GM12878 (cell line): Measurements from ENCODE around the gene PLXNC1. TPM values are rescaled to one million over a fixed set of nuclear protein-coding genes. Genes with fewer than 3 reads are reported as not detected.

ENCODE experiments used
- ATAC-seq: fragments of 200-7000 bp; cut with Tn5 transposase; 3 replicates; pipeline ENCODE4 v1.9.1; 2020; ENCODE audit warnings: mild to moderate bottlenecking, moderate library complexity
- BruUV-seq: library from RNA; stranded (reverse); fragments of 400-500 nt; replicated peaks from 2 replicates; lab custom pipeline; 2021; lab: Mats Ljungman, UMichigan
- CTCF ChIA-PET: fragments of 300-600 bp; sonication (Branson Sonifier 250); formaldehyde crosslinking; extraction: SDS; loops from one replicate; lab custom pipeline; 2021; ENCODE audit warnings: inconsistent platforms; lab: Yijun Ruan, JAX
- POLR2A ChIA-PET: fragments of 350-600 bp; formaldehyde crosslinking; extraction: SDS; loops from one replicate; lab custom pipeline; 2021; ENCODE audit warnings: inconsistent platforms; lab: Charles Lee
- RAD21 ChIA-PET: fragments of 300-600 bp; sonication (Branson Sonifier 250); formaldehyde crosslinking; loops from one replicate; lab custom pipeline; 2023; ENCODE audit warnings: antibody characterized with exemption; ENCODE audit not compliant: unreplicated experiment; lab: Charles Lee
- SMC1A ChIA-PET: fragments of 300-600 bp; sonication (Branson Sonifier 250); formaldehyde crosslinking; loops from one replicate; lab custom pipeline; 2023; ENCODE audit not compliant: unreplicated experiment, uncharacterized antibody; lab: Charles Lee
- DNase-seq: peaks from one replicate; pipeline ENCODE4 v3.0.0-alpha.2; 2011; ENCODE audit warnings: low read depth, low spot score
- FAIRE-seq: peaks from 3 replicates; lab custom pipeline; 2011; peaks lifted over from hg19 to GRCh38; lab: Jason Lieb, UNC
- H2AFZ ChIP-seq: 2 replicates; pipeline ENCODE4 v1.6.0; 2011; ENCODE audit warnings: low read depth, low read length, control low read depth; ENCODE audit not compliant: control insufficient read depth
- H3K27ac ChIP-seq: 2 replicates; pipeline ENCODE4 v1.5.1; 2011; ENCODE audit warnings: control low read depth; ENCODE audit not compliant: control insufficient read depth, insufficient read depth
- H3K27me3 ChIP-seq, 2 experiments: replicated peaks in 1 of 2; 2 replicates each; pipeline versions ENCODE4 v1.6.0 to v1.6.1; 2011; ENCODE audit warnings: low read length in 1 of 2; ENCODE audit not compliant: control insufficient read depth in 2 of 2, insufficient read depth in 2 of 2
- H3K36me3 ChIP-seq, 2 experiments: 2 replicates each; pipeline ENCODE4 v1.5.1; 2011; ENCODE audit warnings: low read length in 1 of 2; ENCODE audit not compliant: control insufficient read depth in 2 of 2, insufficient read depth in 2 of 2
- H3K4me1 ChIP-seq: 2 replicates; pipeline ENCODE4 v1.6.1; 2011; ENCODE audit warnings: mild to moderate bottlenecking, low read length, moderate library complexity, mixed read lengths; ENCODE audit not compliant: control insufficient read depth, insufficient read depth
- H3K4me2 ChIP-seq: 2 replicates; pipeline ENCODE4 v1.6.0; 2011; ENCODE audit warnings: control low read depth; ENCODE audit not compliant: control insufficient read depth, insufficient read depth
- H3K4me3 ChIP-seq: fragments of 200-600 bp; sonication (generic); 2 replicates; pipeline ENCODE4 v1.5.1; 2016
- H3K79me2 ChIP-seq: 2 replicates; pipeline ENCODE4 v1.6.0; 2011; ENCODE audit warnings: low read length; ENCODE audit not compliant: control insufficient read depth, insufficient read depth
- H3K9ac ChIP-seq: 2 replicates; pipeline ENCODE4 v1.8.0; 2011; ENCODE audit warnings: low read length, control low read depth, mixed read lengths; ENCODE audit not compliant: control insufficient read depth, insufficient read depth
- H3K9me3 ChIP-seq: replicated peaks from 3 replicates; pipeline ENCODE4 v1.5.1; 2011; ENCODE audit warnings: mild to moderate bottlenecking, low read length; ENCODE audit not compliant: control insufficient read depth, insufficient read depth
- H4K20me1 ChIP-seq: 2 replicates; pipeline ENCODE4 v1.6.0; 2011; ENCODE audit not compliant: control insufficient read depth, insufficient read depth
- BCL11A ChIP-seq: IDR thresholded peaks from 2 replicates; pipeline ENCODE4 v1.6.1; 2011; ENCODE audit warnings: low read depth, low read length
- BRCA1 ChIP-seq: IDR thresholded peaks from 2 replicates; pipeline ENCODE4 v1.6.1; 2011; ENCODE audit warnings: low read depth, low read length, improper control_type of control experiment
- CBFB ChIP-seq: IDR thresholded peaks from 2 replicates; pipeline ENCODE4 v1.6.1; 2016; ENCODE audit warnings: antibody characterized with exemption, low read depth
- EP300 ChIP-seq, 2 experiments: fragments of 150-350 bp in 1 of 2; IDR thresholded peaks; 2 replicates each; pipeline ENCODE4 v1.6.1; 2011 to 2012; ENCODE audit warnings: low read depth in 2 of 2, low read length in 2 of 2, borderline replicate concordance in 1 of 2, improper control_type of control experiment in 1 of 2, inconsistent platforms in 1 of 2; ENCODE audit not compliant: control insufficient read depth in 1 of 2
- HCFC1 ChIP-seq: fragments of 150-350 bp; IDR thresholded peaks from 2 replicates; pipeline ENCODE4 v1.6.1; 2014; ENCODE audit warnings: low read length
- JUNB ChIP-seq: IDR thresholded peaks from 2 replicates; pipeline ENCODE4 v1.6.1; 2016; ENCODE audit warnings: antibody characterized with exemption, mild to moderate bottlenecking
- PML ChIP-seq: IDR thresholded peaks from 2 replicates; pipeline ENCODE4 v1.6.1; 2012; ENCODE audit warnings: low read length, inconsistent platforms
- POLR2A ChIP-seq: IDR thresholded peaks from 2 replicates; pipeline ENCODE4 v1.6.1; 2011; ENCODE audit warnings: low read depth, mild to moderate bottlenecking, low read length
- SIX5 ChIP-seq: IDR thresholded peaks from 2 replicates; pipeline ENCODE4 v1.6.1; 2011; ENCODE audit warnings: mild to moderate bottlenecking, low read depth, low read length, moderate library complexity; ENCODE audit not compliant: severe bottlenecking
- SREBF1 ChIP-seq: IDR thresholded peaks from 2 replicates; pipeline ENCODE4 v1.6.1; 2012; ENCODE audit warnings: mild to moderate bottlenecking, low read length
- TCF7 ChIP-seq: IDR thresholded peaks from 2 replicates; pipeline ENCODE4 v1.6.1; 2014; ENCODE audit warnings: antibody characterized with exemption, borderline replicate concordance
- ZBTB11 ChIP-seq: fragments of 450-650 bp; formaldehyde crosslinking; IDR thresholded peaks from 2 replicates; pipeline ENCODE4 v1.5.0; 2022; ENCODE audit warnings: mild to moderate bottlenecking, missing genetic modification characterization
- WGBS: methylation state at CpG from one replicate; pipeline ENCODE4 v1.1.6; 2016; ENCODE audit warnings: low lambda C conversion rate; ENCODE audit not compliant: insufficient replicate concordance, insufficient coverage; ENCODE audit errors: missing lambda C conversion rate; 5-methylcytosine and 5-hydroxymethylcytosine counted together
- in situ Hi-C: fragments of 300-500 bp; cut with MboI; formaldehyde crosslinking; loops from 9 replicates; pipeline ENCODE4 v1.14.3; 2018; ENCODE audit warnings: mixed read lengths
- intact Hi-C: fragments of 100-400 bp; cut with micrococcal nuclease; formaldehyde crosslinking; loops from one replicate; pipeline ENCODE4 v1.14.2; 2022; ENCODE audit not compliant: unreplicated experiment
- polyA plus RNA-seq, 11 experiments: library from polyadenylated mRNA; depleted of rRNA in 4 of 11; unstranded in 6 of 11; stranded (reverse) in 5 of 11; fragments of >200 nt; fragmentation: Nextera tagmentation in 4 of 11; fragmentation: Illumina TruSeq in 1 of 11; extraction: Ambion mirVana in 4 of 11; extraction: Trizol in 1 of 11; gene quantifications; 1 replicate in 1 of 11; 2 replicates in 10 of 11; pipeline versions ENCODE4 v1.2.1 to v1.2.3, GENCODE V29; 2011 to 2016; ENCODE audit warnings: inconsistent platforms in 2 of 11, missing spikeins in 2 of 11, low read depth in 1 of 11
- total RNA-seq, 4 experiments: library from RNA; depleted of rRNA in 3 of 4; stranded (reverse); fragments of >200 nt in 3 of 4; fragmentation: Illumina TruSeq in 1 of 4; extraction: Trizol in 1 of 4; gene quantifications; 2 replicates each; pipeline versions ENCODE4 v1.2.1 to v1.2.3, GENCODE V29; 2013 to 2021
- TF ChIP-seq, protein P1 (sequence below): fragments of 450-650 bp; IDR thresholded peaks from 2 replicates; pipeline ENCODE4 v1.6.1; 2016; ENCODE audit warnings: mild to moderate bottlenecking, moderate library complexity, borderline replicate concordance
- TF ChIP-seq, protein P2 (sequence below): IDR thresholded peaks from 2 replicates; pipeline ENCODE4 v1.6.1; 2011; ENCODE audit warnings: low read depth, mild to moderate bottlenecking, low read length, moderate library complexity, borderline replicate concordance; ENCODE audit errors: extremely low read depth

The PLXNC1 gene
- total and polyA plus RNA-seq, 10 of the 15 experiments (the other 5 are each of a cell fraction or from before 2014, with no cell fraction given), result 5.2 to 41.2 (median 24.6) TPM

DNA sequence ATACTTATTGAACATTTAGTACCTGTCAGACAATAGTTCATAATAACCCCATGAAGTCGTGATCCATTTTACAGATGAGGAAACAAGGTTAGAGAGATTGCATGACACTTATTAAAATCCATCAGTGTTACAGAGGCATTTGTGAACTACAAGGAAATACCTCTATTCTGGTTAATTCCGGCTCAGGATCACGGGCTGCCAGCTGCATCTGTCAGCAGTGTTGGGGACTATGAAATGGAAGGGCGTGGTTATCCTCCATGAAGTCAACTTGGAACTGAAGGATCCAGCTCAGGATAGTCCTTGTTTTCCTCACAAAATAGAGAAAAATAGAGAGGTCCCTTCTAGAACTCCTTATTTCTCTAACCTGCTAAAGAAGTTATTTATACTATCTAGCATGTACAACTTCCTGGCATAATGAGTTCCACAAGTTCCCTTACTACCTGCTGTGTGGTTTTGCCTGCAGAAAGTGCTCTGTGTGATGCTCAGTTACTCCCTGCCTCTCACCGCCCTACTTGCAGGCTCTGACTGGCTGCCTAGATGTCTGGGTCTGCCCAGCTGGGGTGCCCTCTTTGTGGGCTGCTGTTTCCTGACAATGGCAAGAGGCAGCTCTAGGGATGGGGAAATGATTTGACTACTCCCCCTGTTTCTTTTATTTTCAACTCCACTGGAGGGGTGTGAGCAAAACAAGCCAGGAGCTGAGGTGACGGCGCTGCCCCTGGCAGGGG, 36.8 kb downstream of the PLXNC1 start (continued):
- no peak for TF ChIP-seq ZBTB11
- no peak for TF ChIP-seq TCF7
- no peak for TF ChIP-seq EP300 (IDR thresholded peaks at IDR 0.05; ENCODE audit: borderline replicate concordance in 1 of 2, control insufficient read depth in 1 of 2, low read depth in 2 of 2, low read length in 2 of 2)
- no peak for TF ChIP-seq SREBF1
- no peak for TF ChIP-seq BCL11A
- TF ChIP-seq, all 136 proteins: peak for 0

DNA sequence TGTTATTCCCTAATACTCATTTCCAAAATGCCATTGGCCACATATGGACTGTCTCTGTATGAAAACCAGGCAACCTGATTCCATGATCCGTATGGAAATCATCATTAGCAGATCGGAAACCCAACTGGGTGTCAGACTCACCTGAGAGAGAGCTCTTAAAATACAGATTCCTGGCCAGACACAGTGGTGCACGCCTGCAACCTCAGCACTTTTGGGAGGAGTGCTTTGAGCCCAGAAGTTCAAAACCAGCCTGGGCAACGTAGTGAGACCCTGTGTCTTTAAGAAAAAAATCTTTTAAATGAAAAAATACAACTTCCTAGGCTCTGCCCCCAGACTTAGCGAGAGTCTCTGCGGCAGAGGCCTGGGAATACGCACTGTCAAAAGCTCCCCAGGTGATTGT, 37.4 kb downstream of the PLXNC1 start:
- peaks cover 1 to 26% of the 10 kb centered on the region in 2 experiments; a peak in 3 of 4 replicates for H3K36me3 ChIP-seq
- H3K9me3 ChIP-seq, result peaks cover 4% of the 10 kb centered on the region; the same call in 2 of the 3 replicates
- DNase-seq, result no peak
- TF ChIP-seq, protein P1, sequence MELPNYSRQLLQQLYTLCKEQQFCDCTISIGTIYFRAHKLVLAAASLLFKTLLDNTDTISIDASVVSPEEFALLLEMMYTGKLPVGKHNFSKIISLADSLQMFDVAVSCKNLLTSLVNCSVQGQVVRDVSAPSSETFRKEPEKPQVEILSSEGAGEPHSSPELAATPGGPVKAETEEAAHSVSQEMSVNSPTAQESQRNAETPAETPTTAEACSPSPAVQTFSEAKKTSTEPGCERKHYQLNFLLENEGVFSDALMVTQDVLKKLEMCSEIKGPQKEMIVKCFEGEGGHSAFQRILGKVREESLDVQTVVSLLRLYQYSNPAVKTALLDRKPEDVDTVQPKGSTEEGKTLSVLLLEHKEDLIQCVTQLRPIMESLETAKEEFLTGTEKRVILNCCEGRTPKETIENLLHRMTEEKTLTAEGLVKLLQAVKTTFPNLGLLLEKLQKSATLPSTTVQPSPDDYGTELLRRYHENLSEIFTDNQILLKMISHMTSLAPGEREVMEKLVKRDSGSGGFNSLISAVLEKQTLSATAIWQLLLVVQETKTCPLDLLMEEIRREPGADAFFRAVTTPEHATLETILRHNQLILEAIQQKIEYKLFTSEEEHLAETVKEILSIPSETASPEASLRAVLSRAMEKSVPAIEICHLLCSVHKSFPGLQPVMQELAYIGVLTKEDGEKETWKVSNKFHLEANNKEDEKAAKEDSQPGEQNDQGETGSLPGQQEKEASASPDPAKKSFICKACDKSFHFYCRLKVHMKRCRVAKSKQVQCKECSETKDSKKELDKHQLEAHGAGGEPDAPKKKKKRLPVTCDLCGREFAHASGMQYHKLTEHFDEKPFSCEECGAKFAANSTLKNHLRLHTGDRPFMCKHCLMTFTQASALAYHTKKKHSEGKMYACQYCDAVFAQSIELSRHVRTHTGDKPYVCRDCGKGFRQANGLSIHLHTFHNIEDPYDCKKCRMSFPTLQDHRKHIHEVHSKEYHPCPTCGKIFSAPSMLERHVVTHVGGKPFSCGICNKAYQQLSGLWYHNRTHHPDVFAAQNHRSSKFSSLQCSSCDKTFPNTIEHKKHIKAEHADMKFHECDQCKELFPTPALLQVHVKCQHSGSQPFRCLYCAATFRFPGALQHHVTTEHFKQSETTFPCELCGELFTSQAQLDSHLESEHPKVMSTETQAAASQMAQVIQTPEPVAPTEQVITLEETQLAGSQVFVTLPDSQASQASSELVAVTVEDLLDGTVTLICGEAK, result no peak
- TF ChIP-seq SIX5 (no peak), POLR2A (no peak), JUNB (no peak), HCFC1 (no peak), CBFB (no peak), PML (no peak), BRCA1 (no peak)
- TF ChIP-seq, protein P2, sequence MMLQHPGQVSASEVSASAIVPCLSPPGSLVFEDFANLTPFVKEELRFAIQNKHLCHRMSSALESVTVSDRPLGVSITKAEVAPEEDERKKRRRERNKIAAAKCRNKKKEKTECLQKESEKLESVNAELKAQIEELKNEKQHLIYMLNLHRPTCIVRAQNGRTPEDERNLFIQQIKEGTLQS, result no peak
- TF ChIP-seq, all 136 proteins: peak for 0
- WGBS, result 88% methylated on average over 7 of the region's 7 CpGs
- no peaks in the 10 kb centered on the region for H3K27me3 ChIP-seq
- SMC1A ChIA-PET, result interaction anchor here (0.9 to 1.0 kb wide), 2 partner anchors 8 to 16 kb away, joined by 3 to 4 read pairs; no protein-coding TSS in a partner anchor
- in situ Hi-C loops (no loop called here), intact Hi-C loops (no loop called here)
- no peak overlapping the region for H2AFZ ChIP-seq
- H3K79me2 ChIP-seq, result no peaks in the 10 kb centered on the region; the same call in 1 of the 2 replicates
- H4K20me1 ChIP-seq, result no peaks in the 10 kb centered on the region
- POLR2A ChIA-PET, result interaction anchor here (1.7 kb wide), 1 partner anchor 34 kb away, joined by 4 read pairs; no protein-coding TSS in a partner anchor
- RAD21 ChIA-PET, result no interaction called here
- peaks cover 4% of the 10 kb centered on the region for H3K4me1 ChIP-seq
- ATAC-seq (no peak), FAIRE-seq (no peak)
- CTCF ChIA-PET, result interaction anchor here (1.5 kb wide), 1 partner anchor 8 kb away, joined by 4 read pairs; no protein-coding TSS in a partner anchor
- no peak overlapping the region for H3K4me3 ChIP-seq
- H3K9ac ChIP-seq, result no peak overlapping the region
- H3K4me2 ChIP-seq, result no peak overlapping the region
- no TSS peak for BruUV-seq
- no peak overlapping the region for H3K27ac ChIP-seq
